Vagina (tissue), 2 donors: ENCODE results near the gene EVX1. TPM values are rescaled to one million over a fixed set of nuclear protein-coding genes. Genes with fewer than 3 reads are reported as not detected.

ENCODE experiments used
- DNase-seq, 2 donors: peaks; one replicate each; pipeline ENCODE4 v3.0.0-alpha.2; 2017; ENCODE audit errors: extremely low spot score in 2 of 2
- H3K27ac ChIP-seq: fragments of 200-600 bp; sonication (generic); one replicate; pipeline ENCODE4 v1.5.1; 2019
- H3K27me3 ChIP-seq: fragments of 200-600 bp; sonication (generic); one replicate; pipeline ENCODE4 v1.5.1; 2019
- H3K36me3 ChIP-seq, 2 donors: fragments of 200-600 bp; sonication (generic); one replicate each; pipeline ENCODE4 v1.5.1; 2017 to 2019
- H3K4me1 ChIP-seq: fragments of 200-600 bp; sonication (generic); one replicate; pipeline ENCODE4 v1.5.1; 2019
- H3K4me3 ChIP-seq, 2 donors: fragments of 200-600 bp; sonication (generic); 1 replicate in 1 of 2; 2 replicates in 1 of 2; pipeline ENCODE4 v1.5.1; 2016 to 2019
- H3K9me3 ChIP-seq: fragments of 200-600 bp; sonication (generic); one replicate; pipeline ENCODE4 v1.5.1; 2019
- CTCF ChIP-seq, 3 experiments: fragments of 450-650 bp in 2 of 3; fragments of 200-600 bp in 1 of 3; sonication (generic) in 1 of 3; IDR thresholded peaks; one replicate each; pipeline ENCODE4 v1.5.1; 2017 to 2019; ENCODE audit warnings: antibody characterized with exemption in 3 of 3, mild to moderate bottlenecking in 2 of 3, moderate library complexity in 2 of 3
- POLR2A ChIP-seq, 2 donors: fragments of 450-650 bp; IDR thresholded peaks; one replicate each; pipeline ENCODE4 v1.6.1; 2017; ENCODE audit warnings: antibody characterized with exemption in 2 of 2, mild to moderate bottlenecking in 2 of 2, moderate library complexity in 2 of 2
- POLR2AphosphoS5 ChIP-seq, 2 donors: sonication (generic); formaldehyde crosslinking; IDR thresholded peaks; one replicate each; pipeline ENCODE4 v1.9.0; 2017; ENCODE audit warnings: antibody characterized with exemption in 2 of 2, mild to moderate bottlenecking in 2 of 2, low read depth in 1 of 2; ENCODE audit not compliant: insufficient read depth in 1 of 2
- intact Hi-C: fragments of 100-400 bp; cut with DNase I; formaldehyde crosslinking; loops from one replicate; pipeline ENCODE4 v1.15.1; 2023
- total RNA-seq: library from RNA; depleted of rRNA; stranded (reverse); fragments of >200 nt; gene quantifications from one replicate; pipeline ENCODE4 v1.2.3, GENCODE V29; 2016

Gene EVX1
- total RNA-seq, 1 donor from 2014 or later, result 2.5 TPM

GRCh38 chr7:27247452-27248426 is 5.1 kb downstream of the EVX1 start:
- Histone ChIP-seq H3K9me3 (no peaks in the 10 kb centered on the region), H3K4me1 (peaks cover 23% of the 10 kb centered on the region), H3K36me3 (no peaks in the 10 kb centered on the region), H3K27ac (no peak overlapping the region), H3K4me3 (no peak overlapping the region), H3K27me3 (no peaks in the 10 kb centered on the region)
- intact Hi-C loops, result no loop called here
- DNase-seq, result no peak
- TF ChIP-seq POLR2A (IDR thresholded peaks at IDR 0.05) (no peak), CTCF (IDR thresholded peaks at IDR 0.05) (no peak), POLR2AphosphoS5 (IDR thresholded peaks at IDR 0.05; ENCODE audit: insufficient read depth in 1 of 2, low read depth in 1 of 2) (no peak)

- H3K36me3 ChIP-seq, result no peaks in the 10 kb centered on the region
- peaks cover 16% of the 10 kb centered on the region for H3K4me1 ChIP-seq
- intact Hi-C loops, result no loop called here
- no peaks in the 10 kb centered on the region for H3K9me3 ChIP-seq
- H3K27ac ChIP-seq, result no peak overlapping the region
- H3K27me3 ChIP-seq, result no peaks in the 10 kb centered on the region
- TF ChIP-seq CTCF (IDR thresholded peaks at IDR 0.05), result no peak
- TF ChIP-seq POLR2AphosphoS5 (IDR thresholded peaks at IDR 0.05; ENCODE audit: insufficient read depth in 1 of 2, low read depth in 1 of 2), result no peak
- no peak for TF ChIP-seq POLR2A (IDR thresholded peaks at IDR 0.05)
- H3K4me3 ChIP-seq, result no peak overlapping the region
- no peak for DNase-seq
These were observed 5.8 kb downstream of the EVX1 start for GRCh38 chr7:27248427-27248806.

- Histone ChIP-seq H3K36me3 (no peaks in the 10 kb centered on the region), H3K9me3 (no peaks in the 10 kb centered on the region), H3K27ac (no peak overlapping the region), H3K4me3 (no peak overlapping the region), H3K27me3 (no peaks in the 10 kb centered on the region), H3K4me1 (peaks cover 9% of the 10 kb centered on the region)
- no peak for DNase-seq
- intact Hi-C loops, result no loop called here
- TF ChIP-seq POLR2A (IDR thresholded peaks at IDR 0.05) (no peak), CTCF (IDR thresholded peaks at IDR 0.05) (no peak), POLR2AphosphoS5 (IDR thresholded peaks at IDR 0.05; ENCODE audit: insufficient read depth in 1 of 2, low read depth in 1 of 2) (no peak)
These were observed 6.5 kb downstream of the EVX1 start for GRCh38 chr7:27248911-27249723.

- peaks cover 7% of the 10 kb centered on the region for H3K4me1 ChIP-seq
- H3K27me3 ChIP-seq, result no peaks in the 10 kb centered on the region
- H3K36me3 ChIP-seq, result no peaks in the 10 kb centered on the region
- H3K4me3 ChIP-seq, result no peak overlapping the region
- no peaks in the 10 kb centered on the region for H3K9me3 ChIP-seq
- intact Hi-C loops, result no loop called here
- DNase-seq, result no peak
- H3K27ac ChIP-seq, result no peak overlapping the region
- no peak for TF ChIP-seq CTCF (IDR thresholded peaks at IDR 0.05)
- TF ChIP-seq POLR2AphosphoS5 (IDR thresholded peaks at IDR 0.05; ENCODE audit: insufficient read depth in 1 of 2, low read depth in 1 of 2), result no peak
- TF ChIP-seq POLR2A (IDR thresholded peaks at IDR 0.05), result no peak
These were observed 7.3 kb downstream of the EVX1 start for GRCh38 chr7:27249724-27250556.
